Endodermal cell (in vitro differentiated cells): ENCODE measurements around the gene TEX28. TPM values are rescaled to one million over a fixed set of nuclear protein-coding genes. Genes with fewer than 3 reads are reported as not detected.
"Not testable (repeated sequence)": the region's sequence is repeated elsewhere in the genome, so short reads cannot be mapped to it uniquely, and the experiment has no call there.

Experiments used
- DNase-seq: peaks from one replicate; pipeline ENCODE4 v3.0.0-alpha.2; 2017
- H3K27ac ChIP-seq: 2 replicates; pipeline ENCODE4 v1.5.1; 2013; ENCODE audit warnings: mild to moderate bottlenecking, low read depth, low read length, moderate library complexity
- H3K27me3 ChIP-seq: 2 replicates; pipeline ENCODE4 v1.6.1; 2013; ENCODE audit warnings: mild to moderate bottlenecking, low read length, moderate library complexity; ENCODE audit not compliant: insufficient read depth, control insufficient read depth, poor library complexity, severe bottlenecking
- H3K36me3 ChIP-seq: 2 replicates; pipeline ENCODE4 v1.7.0; 2013; ENCODE audit warnings: mild to moderate bottlenecking, low read length, moderate library complexity; ENCODE audit not compliant: control insufficient read depth, insufficient read depth
- H3K4me1 ChIP-seq: one replicate; pipeline ENCODE4 v1.7.0; 2013; ENCODE audit warnings: low read length; ENCODE audit not compliant: control insufficient read depth, insufficient read depth
- H3K4me3 ChIP-seq: 2 replicates; pipeline ENCODE4 v1.5.1; 2013; ENCODE audit warnings: mild to moderate bottlenecking, low read length, moderate library complexity
- H3K9ac ChIP-seq: 2 replicates; pipeline ENCODE4 v1.6.1; 2013; ENCODE audit warnings: mild to moderate bottlenecking, low read length, moderate library complexity; ENCODE audit not compliant: poor library complexity, severe bottlenecking; ENCODE audit errors: extremely low read depth
- H3K9me3 ChIP-seq: 2 replicates; pipeline ENCODE4 v1.6.1; 2013; ENCODE audit warnings: mild to moderate bottlenecking, low read length, moderate library complexity; ENCODE audit not compliant: control insufficient read depth
- H3K27ac Mint-ChIP-seq: 2 replicates; pipeline ENCODE4 v1.8.0; 2020; ENCODE audit warnings: mixed read lengths
- H3K27me3 Mint-ChIP-seq: 2 replicates; pipeline ENCODE4 v1.8.0; 2021; ENCODE audit warnings: mild to moderate bottlenecking, mixed read lengths; ENCODE audit not compliant: insufficient read depth
- H3K36me3 Mint-ChIP-seq: 2 replicates; pipeline ENCODE4 v1.8.0; 2020; ENCODE audit warnings: low read depth, mixed read lengths
- H3K4me1 Mint-ChIP-seq: 2 replicates; pipeline ENCODE4 v1.8.0; 2020; ENCODE audit warnings: mixed read lengths
- H3K4me3 Mint-ChIP-seq: 2 replicates; pipeline ENCODE4 v1.8.0; 2020; ENCODE audit warnings: mild to moderate bottlenecking, moderate library complexity, mixed read lengths
- H3K9me3 Mint-ChIP-seq: 2 replicates; pipeline ENCODE4 v1.8.0; 2020; ENCODE audit warnings: mild to moderate bottlenecking, mixed read lengths
- CTCF ChIP-seq: fragments of 200-600 bp; sonication (generic); conservative IDR thresholded peaks from 2 replicates; pipeline ENCODE4 v1.5.0; 2021; ENCODE audit warnings: antibody characterized with exemption, mild to moderate bottlenecking
- WGBS, 2 experiments: methylation state at CpG; one replicate each; pipeline versions ENCODE4 v1.1.5 to v1.1.7; 2013; ENCODE audit warnings: missing lambda C conversion rate in 2 of 2, mixed read lengths in 1 of 2; ENCODE audit not compliant: insufficient coverage in 1 of 2, insufficient read length in 1 of 2; 5-methylcytosine and 5-hydroxymethylcytosine counted together
- long read RNA-seq, 4 experiments: library from polyadenylated mRNA in 2 of 4; library from RNA in 1 of 4; library from capped mRNA in 1 of 4; stranded (forward) in 3 of 4; unstranded in 1 of 4; transcript quantifications; one replicate each; pipeline ENCODE4 v2.0.0, GENCODE V29; 2020 to 2021; ENCODE audit warnings: inconsistent platforms in 1 of 4
- polyA plus RNA-seq, 2 experiments: library from polyadenylated mRNA; stranded (reverse); fragments of 50-300 nt; gene quantifications; one replicate each; pipeline ENCODE4 v1.2.3, GENCODE V29; 2013
- total RNA-seq, 2 donors: library from RNA; stranded (reverse); fragmentation: NEBNext Ultra II Directional in 1 of 2; extraction: Animal tissue kit (Norgen Biotek cat#: 25700) in 1 of 2; gene quantifications; 2 replicates in 1 of 2; 3 replicates in 1 of 2; pipeline ENCODE4 v1.2.1, GENCODE V29; 2021

The TEX28 gene, protein sequence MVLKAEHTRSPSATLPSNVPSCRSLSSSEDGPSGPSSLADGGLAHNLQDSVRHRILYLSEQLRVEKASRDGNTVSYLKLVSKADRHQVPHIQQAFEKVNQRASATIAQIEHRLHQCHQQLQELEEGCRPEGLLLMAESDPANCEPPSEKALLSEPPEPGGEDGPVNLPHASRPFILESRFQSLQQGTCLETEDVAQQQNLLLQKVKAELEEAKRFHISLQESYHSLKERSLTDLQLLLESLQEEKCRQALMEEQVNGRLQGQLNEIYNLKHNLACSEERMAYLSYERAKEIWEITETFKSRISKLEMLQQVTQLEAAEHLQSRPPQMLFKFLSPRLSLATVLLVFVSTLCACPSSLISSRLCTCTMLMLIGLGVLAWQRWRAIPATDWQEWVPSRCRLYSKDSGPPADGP
- total RNA-seq: not detected
- polyA plus RNA-seq (2013, experiment 1 of 2): not detected
- polyA plus RNA-seq (2013, experiment 2 of 2): not detected
- long read RNA-seq, experiment 1: 0 reads
- long read RNA-seq, experiment 2: 0 reads
- long read RNA-seq, experiment 3: 0 reads
- long read RNA-seq, experiment 4: 0 reads

- no peak within 1 kb of the TSS for H3K4me3 ChIP-seq
- H3K27me3 Mint-ChIP-seq: no peaks in the 10 kb centered on the region
- H3K9ac ChIP-seq: no peak within 1 kb of the TSS
- no peaks in the 10 kb centered on the region for H3K9me3 ChIP-seq
- no peak within 1 kb of the TSS for H3K4me3 Mint-ChIP-seq
- no peaks in the 10 kb centered on the region for H3K4me1 ChIP-seq
- no peaks in the 10 kb centered on the region for H3K4me1 Mint-ChIP-seq
- no peaks in the 10 kb centered on the region for H3K36me3 ChIP-seq
- H3K27ac Mint-ChIP-seq: no peak within 1 kb of the TSS
- no peak within 1 kb of the TSS for H3K27ac ChIP-seq
- TF ChIP-seq CTCF: no peak
- DNase-seq: no peak
- no peaks in the 10 kb centered on the region for H3K27me3 ChIP-seq
- WGBS, 2 experiments: 95 to 100% methylated on average over 3 to 29 of the region's 39 CpGs
- peaks cover 44% of the 10 kb centered on the region for H3K9me3 Mint-ChIP-seq
- H3K36me3 Mint-ChIP-seq: no peaks in the 10 kb centered on the region
Measured at GRCh38 chrX:154294791-154295574, at the start of gene TEX28. TEX28 (minus strand) TSS chrX:154295124; CDS start chrX:154292117, 3,007 bp downstream.

- H3K27me3 Mint-ChIP-seq, H3K4me3 ChIP-seq, H3K27me3 ChIP-seq, DNase-seq, H3K4me3 Mint-ChIP-seq, H3K27ac Mint-ChIP-seq, H3K36me3 ChIP-seq, H3K36me3 Mint-ChIP-seq, H3K9me3 ChIP-seq, H3K9ac ChIP-seq, H3K27ac ChIP-seq, H3K4me1 ChIP-seq, H3K4me1 Mint-ChIP-seq: not testable (repeated sequence)
- H3K9me3 Mint-ChIP-seq: peaks cover 11% of the 10 kb centered on the region
- no CpG with 5 or more reads among the region's 20 CpGs for WGBS, 2 experiments
Measured at GRCh38 chrX:154343620-154344019, 48.7 kb upstream of the TEX28 start.

DNA sequence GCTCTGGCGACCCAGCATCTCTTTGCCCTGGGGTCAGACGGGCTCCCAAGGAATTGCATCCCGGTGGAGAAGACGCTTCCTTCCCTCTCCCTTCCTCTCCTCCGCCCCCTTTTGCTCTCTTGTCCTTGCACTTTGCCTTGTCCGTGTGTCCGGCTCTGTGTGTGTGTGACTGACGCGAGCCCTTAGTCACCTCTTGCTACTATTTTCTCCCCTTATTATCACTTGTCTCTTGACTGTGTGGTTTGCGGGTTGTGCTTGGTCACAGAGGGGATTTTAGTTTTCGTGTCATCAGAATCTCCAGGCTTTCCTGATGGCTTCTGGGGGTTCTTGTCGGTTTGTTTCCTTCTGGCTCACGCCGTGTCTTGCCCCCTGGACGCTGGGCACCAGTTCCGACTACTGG lies 48.1 kb upstream of the TEX28 start:
- not testable (repeated sequence) for H3K27ac ChIP-seq, H3K27me3 Mint-ChIP-seq, H3K4me3 ChIP-seq, H3K27ac Mint-ChIP-seq, H3K36me3 ChIP-seq, H3K9ac ChIP-seq, H3K27me3 ChIP-seq, H3K9me3 ChIP-seq, DNase-seq, H3K4me1 ChIP-seq, H3K9me3 Mint-ChIP-seq, H3K36me3 Mint-ChIP-seq, H3K4me3 Mint-ChIP-seq, H3K4me1 Mint-ChIP-seq
- WGBS, 2 experiments: no CpG with 5 or more reads among the region's 16 CpGs

DNA sequence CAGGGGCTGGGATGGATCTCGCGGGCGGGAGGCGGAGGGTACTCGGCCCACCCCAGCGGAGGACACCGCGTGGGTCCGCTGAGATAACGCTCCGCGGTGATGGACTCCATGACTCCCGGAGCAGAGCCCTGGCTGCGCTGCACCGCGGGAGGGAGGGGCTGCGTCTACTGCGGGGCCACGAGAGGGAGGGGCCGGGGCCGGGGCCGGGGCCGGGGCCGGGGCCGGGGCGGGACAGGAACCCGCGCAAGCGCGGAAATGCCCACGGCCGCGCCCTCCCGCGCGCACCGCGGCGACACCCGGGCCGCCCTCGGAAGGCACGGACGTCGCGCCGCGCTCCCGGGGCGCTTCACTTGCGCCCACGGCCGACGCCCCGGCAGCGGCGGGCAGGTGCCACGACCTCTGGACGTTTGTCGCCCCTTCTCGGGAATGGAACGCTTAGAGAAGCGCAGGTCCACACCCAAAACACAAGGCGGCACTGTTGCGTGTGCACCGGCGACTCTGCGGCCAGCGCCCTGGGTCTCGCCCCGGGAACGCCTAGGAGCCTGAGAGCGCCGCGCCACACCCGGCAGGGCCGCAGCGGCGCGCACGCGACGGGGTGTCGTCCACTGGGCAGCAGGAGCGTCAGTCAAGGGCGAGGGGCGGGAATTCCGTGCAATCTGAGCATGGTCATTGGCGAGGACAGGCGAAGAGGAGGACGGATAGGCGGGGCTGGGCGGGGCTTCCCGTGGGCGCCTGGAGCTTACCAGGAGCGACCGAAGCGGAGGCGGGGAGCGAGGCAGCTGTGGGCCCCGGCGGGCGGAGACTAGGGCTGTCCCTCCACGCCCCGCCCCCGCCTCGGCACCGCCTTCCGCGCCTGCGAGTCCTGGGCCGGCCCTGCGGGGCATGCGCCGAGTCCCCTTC lies 46.7 kb upstream of the TEX28 start:
- not testable (repeated sequence) for H3K27ac Mint-ChIP-seq, DNase-seq, H3K4me3 Mint-ChIP-seq, H3K9me3 ChIP-seq, H3K27ac ChIP-seq, H3K4me1 ChIP-seq, H3K36me3 ChIP-seq, H3K4me3 ChIP-seq, H3K27me3 ChIP-seq, H3K9me3 Mint-ChIP-seq, H3K36me3 Mint-ChIP-seq, H3K27me3 Mint-ChIP-seq, H3K4me1 Mint-ChIP-seq, H3K9ac ChIP-seq
- no CpG with 5 or more reads among the region's 115 CpGs for WGBS, 2 experiments
